ENCODE measurements around the gene TMEM44. TPM values are rescaled to one million over a fixed set of nuclear protein-coding genes. Genes with fewer than 3 reads are reported as not detected.

TMEM44 gene
- total and polyA plus RNA-seq, 11 donors = 3.8 to 8.5 (median 4.7) TPM

DNA sequence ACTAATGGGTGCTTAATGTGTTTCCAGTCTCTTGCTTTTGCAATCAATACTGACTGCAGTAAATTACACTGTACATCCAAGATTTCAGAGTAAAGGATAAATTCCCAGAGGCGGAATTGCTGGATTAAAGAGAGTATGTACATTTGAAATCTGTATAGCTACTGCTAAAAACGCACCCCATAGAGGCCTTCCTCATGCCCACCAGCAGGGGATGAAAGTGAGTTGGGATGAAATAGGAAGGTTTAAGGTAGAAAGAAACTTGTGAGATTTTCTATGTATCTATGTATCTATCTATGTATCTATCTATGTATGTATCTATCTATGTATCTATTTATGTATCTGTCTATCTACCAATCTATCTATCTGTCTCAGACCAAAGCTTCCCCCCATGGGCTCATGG lies 28.4 kb downstream of the TMEM44 start:
- no peak overlapping the region for H3K4me3 ChIP-seq
- H3K27ac ChIP-seq = no peak overlapping the region
- 92 to 94% (median 94%) methylated on average over 2 of the region's 2 CpGs for WGBS, 4 donors
- TF ChIP-seq, protein P1, sequence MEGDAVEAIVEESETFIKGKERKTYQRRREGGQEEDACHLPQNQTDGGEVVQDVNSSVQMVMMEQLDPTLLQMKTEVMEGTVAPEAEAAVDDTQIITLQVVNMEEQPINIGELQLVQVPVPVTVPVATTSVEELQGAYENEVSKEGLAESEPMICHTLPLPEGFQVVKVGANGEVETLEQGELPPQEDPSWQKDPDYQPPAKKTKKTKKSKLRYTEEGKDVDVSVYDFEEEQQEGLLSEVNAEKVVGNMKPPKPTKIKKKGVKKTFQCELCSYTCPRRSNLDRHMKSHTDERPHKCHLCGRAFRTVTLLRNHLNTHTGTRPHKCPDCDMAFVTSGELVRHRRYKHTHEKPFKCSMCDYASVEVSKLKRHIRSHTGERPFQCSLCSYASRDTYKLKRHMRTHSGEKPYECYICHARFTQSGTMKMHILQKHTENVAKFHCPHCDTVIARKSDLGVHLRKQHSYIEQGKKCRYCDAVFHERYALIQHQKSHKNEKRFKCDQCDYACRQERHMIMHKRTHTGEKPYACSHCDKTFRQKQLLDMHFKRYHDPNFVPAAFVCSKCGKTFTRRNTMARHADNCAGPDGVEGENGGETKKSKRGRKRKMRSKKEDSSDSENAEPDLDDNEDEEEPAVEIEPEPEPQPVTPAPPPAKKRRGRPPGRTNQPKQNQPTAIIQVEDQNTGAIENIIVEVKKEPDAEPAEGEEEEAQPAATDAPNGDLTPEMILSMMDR (IDR thresholded peaks at IDR 0.05) = peak in 2 of 12 donors; percentile 9 to 12
- no peak for TF ChIP-seq POLR2A (IDR thresholded peaks at IDR 0.05)
- ATAC-seq (no peak), DNase-seq (no peak)
- H3K27me3 ChIP-seq = no peaks in the 10 kb centered on the region
- H3K9me3 ChIP-seq = no peaks in the 10 kb centered on the region
- H3K36me3 ChIP-seq = peaks cover 0 to 30% (median 11%) of the 10 kb centered on the region in 9 donors
- intact Hi-C loops (cut with DNase I) = no loop called here
- no peaks in the 10 kb centered on the region for H3K4me1 ChIP-seq

GRCh38 chr3:194604126-194604525 lies 29.1 kb downstream of the TMEM44 start:
- no peak for DNase-seq
- TF ChIP-seq, protein P1 (IDR thresholded peaks at IDR 0.05) = no peak
- no peak for TF ChIP-seq POLR2A (IDR thresholded peaks at IDR 0.05)
- peaks cover 0 to 30% (median 9%) of the 10 kb centered on the region in 9 donors for H3K36me3 ChIP-seq
- no peak overlapping the region for H3K4me3 ChIP-seq
- no peaks in the 10 kb centered on the region for H3K9me3 ChIP-seq
- no peak overlapping the region for H3K27ac ChIP-seq
- no peaks in the 10 kb centered on the region for H3K27me3 ChIP-seq
- no peaks in the 10 kb centered on the region for H3K4me1 ChIP-seq
- ATAC-seq = no peak
- 92 to 94% (median 93%) methylated on average over 15 to 22 of the region's 22 CpGs for WGBS, 4 donors
- intact Hi-C loops (cut with DNase I) = no loop called here

DNA sequence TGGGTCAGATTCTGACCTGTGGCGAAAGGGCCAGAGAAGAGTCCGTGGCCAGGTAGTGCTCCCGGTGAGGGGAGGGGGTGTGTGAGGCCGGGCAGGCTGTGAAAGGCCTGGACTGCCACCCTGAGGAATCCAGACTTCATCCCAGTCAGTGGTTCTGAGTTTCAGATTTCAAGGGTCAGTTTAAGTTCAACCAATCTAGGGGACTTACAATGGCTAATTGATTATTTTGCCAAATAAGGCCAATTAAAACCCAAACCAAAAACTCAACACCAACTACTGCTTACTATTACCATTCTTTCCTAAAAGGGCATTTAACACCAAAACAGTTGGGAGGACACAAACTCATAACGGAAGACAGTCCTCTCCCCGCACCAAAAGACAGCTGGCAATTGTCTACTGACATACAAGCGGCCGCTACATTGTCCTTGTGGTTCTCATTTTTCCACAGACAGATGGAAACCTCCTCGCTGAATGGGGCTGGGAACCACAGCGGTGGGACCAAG lies 30.5 kb downstream of the TMEM44 start:
- ATAC-seq = no peak
- Histone ChIP-seq H3K4me3 (no peak overlapping the region), H3K36me3 (peaks cover 0 to 30% (median 11%) of the 10 kb centered on the region in 9 donors), H3K9me3 (no peaks in the 10 kb centered on the region), H3K27me3 (no peaks in the 10 kb centered on the region), H3K27ac (no peak overlapping the region), H3K4me1 (no peaks in the 10 kb centered on the region)
- whole genome bisulfite sequencing, 4 donors = 78 to 83% (median 80%) methylated on average over 10 of the region's 10 CpGs
- intact Hi-C loops (cut with DNase I) = no loop called here
- no peak for DNase-seq
- TF ChIP-seq, protein P1 (IDR thresholded peaks at IDR 0.05) = no peak
- TF ChIP-seq POLR2A (IDR thresholded peaks at IDR 0.05) = no peak

DNA sequence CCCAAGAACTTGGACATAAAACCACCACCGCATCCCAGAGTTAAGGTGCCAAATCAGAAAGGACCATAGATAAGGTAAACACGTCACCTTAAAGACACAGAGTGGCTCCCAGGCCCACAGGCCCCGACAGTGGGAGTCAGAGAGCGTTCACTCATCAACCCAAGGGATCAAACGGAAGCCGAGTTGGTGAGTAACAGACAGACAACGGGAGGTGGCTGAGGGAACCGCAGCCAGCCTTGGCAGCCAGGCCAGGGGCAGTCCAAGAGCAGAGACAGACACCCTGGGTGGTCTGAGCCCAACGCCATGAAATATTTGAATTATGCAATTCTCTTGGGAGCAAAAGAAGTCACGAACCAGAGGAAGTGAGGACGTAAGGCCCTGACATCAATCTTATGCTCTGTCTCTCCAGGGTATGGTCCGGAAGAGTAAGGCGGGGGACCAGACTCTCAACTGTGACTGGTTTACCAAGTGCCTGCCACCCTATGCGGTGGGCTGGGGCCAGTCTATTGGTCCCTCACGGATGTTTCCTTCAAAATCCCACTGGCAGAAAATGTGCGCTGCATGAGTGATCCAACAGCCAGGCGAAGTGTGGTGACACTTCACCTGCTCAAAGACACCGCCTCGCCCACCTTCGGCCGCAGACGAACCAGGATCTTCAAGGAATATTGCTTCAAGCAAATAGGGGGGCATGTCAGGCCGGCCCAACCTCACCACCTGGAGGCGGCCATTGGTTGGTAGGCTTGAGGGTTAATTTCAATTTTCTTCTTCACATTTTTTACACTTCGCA lies 34.3 kb downstream of the TMEM44 start:
- H3K4me3 ChIP-seq = no peak overlapping the region
- no peak for TF ChIP-seq POLR2A (IDR thresholded peaks at IDR 0.05)
- DNase-seq (peak in 1 of 5 donors; percentile 57), ATAC-seq (peak in 2 of 4 donors; percentile 70 to 78)
- no peak overlapping the region for H3K27ac ChIP-seq
- H3K9me3 ChIP-seq = no peaks in the 10 kb centered on the region
- 82 to 86% (median 84%) methylated on average over 25 of the region's 25 CpGs for WGBS, 4 donors
- no peaks in the 10 kb centered on the region for H3K27me3 ChIP-seq
- H3K4me1 ChIP-seq = peaks cover 0 to 5% (median 0%) of the 10 kb centered on the region in 12 donors
- peaks cover 0 to 18% (median 4%) of the 10 kb centered on the region in 9 donors for H3K36me3 ChIP-seq
- intact Hi-C loops (cut with DNase I) = loop anchor here in 5 of 10 donors (5.0 to 10.0 kb wide), 2 partner anchors 127 to 264 kb away; no protein-coding TSS in a partner anchor

Measured in heart left ventricle (tissue), 16 donors.